Spleen (tissue), 11 donors: ENCODE results near the gene MOB3C. TPM values are rescaled to one million over a fixed set of nuclear protein-coding genes. Genes with fewer than 3 reads are reported as not detected.

Experiments used
- DNase-seq: peaks from one replicate; pipeline ENCODE4 v3.0.0-alpha.2; 2020
- H3K27ac ChIP-seq, 8 donors: fragments of 200-600 bp; sonication (generic) in 7 of 8; 1 replicate in 4 of 8; 2 replicates in 4 of 8; pipeline versions ENCODE4 v1.5.0 to v1.8.0; 2016 to 2021; ENCODE audit warnings: inconsistent platforms in 4 of 8, mild to moderate bottlenecking in 4 of 8, moderate library complexity in 1 of 8
- H3K27me3 ChIP-seq, 7 donors: fragments of 200-600 bp; sonication (generic) in 6 of 7; replicated peaks in 1 of 7; 1 replicate in 4 of 7; 2 replicates in 3 of 7; pipeline versions ENCODE4 v1.5.0 to v1.8.0; 2016 to 2021; ENCODE audit warnings: inconsistent platforms in 3 of 7, mild to moderate bottlenecking in 1 of 7
- H3K36me3 ChIP-seq, 6 donors: fragments of 200-600 bp; sonication (generic) in 5 of 6; 1 replicate in 4 of 6; 2 replicates in 2 of 6; pipeline versions ENCODE4 v1.5.0 to v1.8.0; 2016 to 2021; ENCODE audit warnings: inconsistent platforms in 2 of 6
- H3K4me1 ChIP-seq, 6 donors: fragments of 200-600 bp; sonication (generic) in 5 of 6; 1 replicate in 3 of 6; 2 replicates in 3 of 6; pipeline versions ENCODE4 v1.5.0 to v1.8.0; 2016 to 2021; ENCODE audit warnings: inconsistent platforms in 3 of 6
- H3K4me3 ChIP-seq, 8 donors: fragments of 200-600 bp; sonication (generic) in 7 of 8; 1 replicate in 4 of 8; 2 replicates in 4 of 8; pipeline versions ENCODE4 v1.5.0 to v1.8.0; 2016 to 2021; ENCODE audit warnings: inconsistent platforms in 4 of 8, mild to moderate bottlenecking in 4 of 8, moderate library complexity in 2 of 8
- H3K9me3 ChIP-seq, 8 donors: fragments of 200-600 bp; sonication (generic) in 7 of 8; 1 replicate in 4 of 8; 2 replicates in 4 of 8; pipeline versions ENCODE4 v1.5.0 to v1.8.0; 2016 to 2021; ENCODE audit warnings: inconsistent platforms in 4 of 8
- CTCF ChIP-seq, 11 experiments: fragments of 200-600 bp in 7 of 11; fragments of 450-650 bp in 4 of 11; sonication (generic) in 4 of 11; IDR thresholded peaks in 8 of 11; conservative IDR thresholded peaks in 3 of 11; 1 replicate in 7 of 11; 2 replicates in 4 of 11; pipeline versions ENCODE4 v1.4.0 to v1.8.0; 2016 to 2021; ENCODE audit warnings: antibody characterized with exemption in 11 of 11, inconsistent platforms in 4 of 11, mild to moderate bottlenecking in 1 of 11
- POLR2A ChIP-seq, 3 donors: fragments of 450-650 bp; IDR thresholded peaks; one replicate each; pipeline ENCODE4 v1.5.1; 2017; ENCODE audit warnings: antibody characterized with exemption in 3 of 3, mild to moderate bottlenecking in 1 of 3
- POLR2AphosphoS5 ChIP-seq, 3 donors: sonication (generic); formaldehyde crosslinking; IDR thresholded peaks; one replicate each; pipeline ENCODE4 v1.5.1; 2017; ENCODE audit warnings: antibody characterized with exemption in 3 of 3
- WGBS, 5 donors: extraction: QIAGEN DNeasy Blood & Tissue Kit in 3 of 5; methylation state at CpG; one replicate each; pipeline versions ENCODE4 v1.1.5 to v1.1.7; 2013 to 2018; 5-methylcytosine and 5-hydroxymethylcytosine counted together
- intact Hi-C: fragments of 100-400 bp; cut with DNase I; formaldehyde crosslinking; loops from one replicate; pipeline ENCODE4 v1.15.0; 2023; ENCODE audit warnings: low total_unique reads
- polyA plus RNA-seq, 3 donors: library from polyadenylated mRNA; stranded (reverse); fragments of 200-250 nt; gene quantifications; one replicate each; pipeline ENCODE4 v1.2.1, GENCODE V29; 2013
- total RNA-seq, 7 donors: library from RNA; depleted of rRNA in 3 of 7; stranded (reverse); fragments of >200 nt in 3 of 7; fragmentation: NEBNext Ultra II Directional in 4 of 7; extraction: Animal tissue kit (Norgen Biotek cat#: 25700) in 4 of 7; gene quantifications; one replicate each; pipeline versions ENCODE4 v1.1.0 to v1.2.1, GENCODE V29; 2016 to 2021
- donor health status: healthy with polysubstance abuse.
- donor health status: DM: no; HTN: no; CAD: no; lungs with moderate emphysema.
- donor health status: DM: no; HTN: no; CAD: no.
- donor health status: Bipolar disorder and iron deficiency.
- donor health status: healthy.
- donor health status: DM: no; HTN: no; CAD: no.
- donor health status: DM: yes; HTN: yes; CAD: no.

MOB3C gene
- total and polyA plus RNA-seq, 10 donors, result 8.2 to 27.5 (median 21.1) TPM

GRCh38 chr1:46589529-46589928, 27.1 kb downstream of the MOB3C start:
- TF ChIP-seq POLR2A (IDR thresholded peaks at IDR 0.05), result no peak
- TF ChIP-seq CTCF (IDR thresholded peaks at IDR 0.05 in 8 of 11, conservative IDR thresholded peaks at IDR 0.05 in 3 of 11), result no peak
- no peak for TF ChIP-seq POLR2AphosphoS5 (IDR thresholded peaks at IDR 0.05)
- Histone ChIP-seq H3K27me3 (no peaks in the 10 kb centered on the region), H3K36me3 (peaks cover 5 to 93% (median 69%) of the 10 kb centered on the region in 6 donors), H3K27ac (peak overlapping the region in 2 of 8 donors; percentile 10 to 11), H3K9me3 (no peaks in the 10 kb centered on the region), H3K4me3 (no peak overlapping the region), H3K4me1 (peaks cover 0 to 54% (median 23%) of the 10 kb centered on the region in 6 donors)
- intact Hi-C loops, result no loop called here
- 94 to 100% (median 98%) methylated on average over 3 of the region's 3 CpGs for WGBS, 5 donors
- no peak for DNase-seq

- peak; percentile 36 to 70 (median 62) for TF ChIP-seq POLR2AphosphoS5 (IDR thresholded peaks at IDR 0.05)
- no peak for TF ChIP-seq CTCF (IDR thresholded peaks at IDR 0.05 in 8 of 11, conservative IDR thresholded peaks at IDR 0.05 in 3 of 11)
- 46 to 85% (median 74%) methylated on average over 7 of the region's 7 CpGs for WGBS, 5 donors
- H3K4me3 ChIP-seq, result no peak overlapping the region
- H3K27ac ChIP-seq, result peak overlapping the region in 4 of 8 donors; percentile 47 to 79 (median 69)
- intact Hi-C loops, result no loop called here
- DNase-seq, result peak; percentile 82
- H3K27me3 ChIP-seq, result no peaks in the 10 kb centered on the region
- peaks cover 5 to 96% (median 68%) of the 10 kb centered on the region in 6 donors for H3K36me3 ChIP-seq
- peaks cover 0 to 58% (median 32%) of the 10 kb centered on the region in 6 donors for H3K4me1 ChIP-seq
- H3K9me3 ChIP-seq, result no peaks in the 10 kb centered on the region
Observed at GRCh38 chr1:46587069-46587468, 29.5 kb downstream of the MOB3C start.

GRCh38 chr1:46585312-46585938, 31.2 kb downstream of the MOB3C start:
- Histone ChIP-seq H3K4me1 (peaks cover 0 to 74% (median 42%) of the 10 kb centered on the region in 6 donors), H3K27ac (peak overlapping the region in 3 of 8 donors; percentile 8 to 79 (median 70)), H3K36me3 (peaks cover 4 to 96% (median 58%) of the 10 kb centered on the region in 6 donors), H3K9me3 (no peaks in the 10 kb centered on the region), H3K27me3 (no peaks in the 10 kb centered on the region), H3K4me3 (no peak overlapping the region)
- TF ChIP-seq POLR2A (IDR thresholded peaks at IDR 0.05) (no peak), CTCF (IDR thresholded peaks at IDR 0.05 in 8 of 11, conservative IDR thresholded peaks at IDR 0.05 in 3 of 11) (no peak), POLR2AphosphoS5 (IDR thresholded peaks at IDR 0.05) (no peak)
- intact Hi-C loops, result no loop called here
- no peak for DNase-seq
- 70 to 87% (median 79%) methylated on average over 12 of the region's 12 CpGs for WGBS, 5 donors

GRCh38 chr1:46583494-46583893, 33.1 kb downstream of the MOB3C start:
- no peak for DNase-seq
- Histone ChIP-seq H3K4me3 (no peak overlapping the region), H3K4me1 (peaks cover 0 to 94% (median 46%) of the 10 kb centered on the region in 6 donors), H3K9me3 (no peaks in the 10 kb centered on the region), H3K36me3 (peaks cover 0 to 96% (median 53%) of the 10 kb centered on the region in 6 donors), H3K27ac (peak overlapping the region in 6 of 8 donors; percentile 70 to 91 (median 80)), H3K27me3 (no peaks in the 10 kb centered on the region)
- 87 to 97% (median 88%) methylated on average over 5 of the region's 5 CpGs for WGBS, 5 donors
- TF ChIP-seq POLR2A (IDR thresholded peaks at IDR 0.05) (no peak), CTCF (IDR thresholded peaks at IDR 0.05 in 8 of 11, conservative IDR thresholded peaks at IDR 0.05 in 3 of 11) (no peak)
- intact Hi-C loops, result no loop called here
